ENCODE measurements around the gene NDRG3. TPM values are rescaled to one million over a fixed set of nuclear protein-coding genes. Genes with fewer than 3 reads are reported as not detected.

Gene NDRG3
- total RNA-seq, 2 experiments from 2014 or later = 14.4 to 22.1 TPM

DNA sequence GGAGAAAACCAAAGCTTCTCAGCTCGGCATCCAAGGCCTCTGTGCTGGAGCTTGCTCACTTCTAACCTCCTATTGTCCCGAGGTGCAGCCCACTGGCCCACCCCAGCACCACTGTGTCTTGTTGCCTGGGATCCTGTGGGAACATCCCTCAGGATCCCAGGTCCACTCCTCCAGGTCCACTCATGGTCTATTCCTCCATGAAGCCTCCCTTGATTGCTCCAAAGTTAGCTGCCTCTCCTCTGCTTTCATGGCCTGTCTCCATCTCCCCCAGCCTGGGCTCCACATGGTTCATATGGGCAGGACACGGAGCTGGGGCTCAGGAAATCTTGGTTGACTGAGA, 113.8 kb downstream of the NDRG3 start:
- Histone ChIP-seq H3K4me2 (ENCODE audit: low read length) (no peak overlapping the region), H3K36me3 (ENCODE audit: insufficient read depth, low read length) (no peaks in the 10 kb centered on the region), H3K9me3 (ENCODE audit: low read length) (no peaks in the 10 kb centered on the region), H3K4me1 (ENCODE audit: insufficient read depth, low read length, poor library complexity, severe bottlenecking) (peaks cover 15% of the 10 kb centered on the region), H3K79me2 (ENCODE audit: insufficient read depth, low read depth, low read length) (no peaks in the 10 kb centered on the region), H3K4me3 (ENCODE audit: low read depth, low read length, poor library complexity, severe bottlenecking) (no peak overlapping the region), H2AFZ (ENCODE audit: low read length) (no peak overlapping the region), H3K27ac (ENCODE audit: low read depth, low read length, poor library complexity, severe bottlenecking) (no peak overlapping the region), H3K9me2 (ENCODE audit: insufficient read depth, low read length) (no peaks in the 10 kb centered on the region), H4K20me1 (ENCODE audit: insufficient read depth, low read length) (no peaks in the 10 kb centered on the region)
- no peak for DNase-seq (ENCODE audit: low spot score)
- no peak for TF ChIP-seq EZH2phosphoT487 (IDR thresholded peaks at IDR 0.05; ENCODE audit: borderline replicate concordance, low read depth, low read length)
- TF ChIP-seq, protein P1, sequence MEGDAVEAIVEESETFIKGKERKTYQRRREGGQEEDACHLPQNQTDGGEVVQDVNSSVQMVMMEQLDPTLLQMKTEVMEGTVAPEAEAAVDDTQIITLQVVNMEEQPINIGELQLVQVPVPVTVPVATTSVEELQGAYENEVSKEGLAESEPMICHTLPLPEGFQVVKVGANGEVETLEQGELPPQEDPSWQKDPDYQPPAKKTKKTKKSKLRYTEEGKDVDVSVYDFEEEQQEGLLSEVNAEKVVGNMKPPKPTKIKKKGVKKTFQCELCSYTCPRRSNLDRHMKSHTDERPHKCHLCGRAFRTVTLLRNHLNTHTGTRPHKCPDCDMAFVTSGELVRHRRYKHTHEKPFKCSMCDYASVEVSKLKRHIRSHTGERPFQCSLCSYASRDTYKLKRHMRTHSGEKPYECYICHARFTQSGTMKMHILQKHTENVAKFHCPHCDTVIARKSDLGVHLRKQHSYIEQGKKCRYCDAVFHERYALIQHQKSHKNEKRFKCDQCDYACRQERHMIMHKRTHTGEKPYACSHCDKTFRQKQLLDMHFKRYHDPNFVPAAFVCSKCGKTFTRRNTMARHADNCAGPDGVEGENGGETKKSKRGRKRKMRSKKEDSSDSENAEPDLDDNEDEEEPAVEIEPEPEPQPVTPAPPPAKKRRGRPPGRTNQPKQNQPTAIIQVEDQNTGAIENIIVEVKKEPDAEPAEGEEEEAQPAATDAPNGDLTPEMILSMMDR (conservative IDR thresholded peaks at IDR 0.05; ENCODE audit: low read length) = no peak
- intact Hi-C loops (cut with micrococcal nuclease; ENCODE audit: unreplicated experiment) = no loop called here
- BruUV-seq (replicated peaks) = no TSS peak
- ChIA-PET CTCF (ENCODE audit: unreplicated experiment) (no interaction called here), POLR2A (interaction anchor here (0.7 kb wide), 1 partner anchor 54 kb away, joined by 3 read pairs; no protein-coding TSS in a partner anchor)

DNA sequence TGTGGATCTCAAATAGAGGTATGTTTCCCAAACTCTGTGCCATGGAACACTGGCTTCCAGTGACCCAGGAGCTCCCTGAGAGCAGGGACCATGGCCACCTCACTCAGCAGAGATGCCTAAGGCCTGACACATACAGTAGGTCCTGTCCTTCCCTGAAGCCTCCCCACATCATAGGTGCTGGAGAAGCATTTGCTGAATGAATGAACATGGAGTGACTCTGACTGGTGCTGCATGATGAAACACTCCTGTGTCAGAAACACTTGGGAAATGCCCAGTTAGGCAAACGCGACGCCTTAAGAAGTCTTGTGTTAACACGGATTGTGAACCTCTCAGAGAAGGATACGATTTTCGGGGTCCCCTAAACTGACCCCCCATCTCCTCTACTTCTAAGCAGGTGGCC, 114.2 kb downstream of the NDRG3 start:
- H3K4me1 ChIP-seq (ENCODE audit: insufficient read depth, low read length, poor library complexity, severe bottlenecking) = peaks cover 15% of the 10 kb centered on the region
- H3K4me2 ChIP-seq (ENCODE audit: low read length) = no peak overlapping the region
- ChIA-PET POLR2A (interaction anchor here (0.7 kb wide), 1 partner anchor 54 kb away, joined by 3 read pairs; no protein-coding TSS in a partner anchor), CTCF (ENCODE audit: unreplicated experiment) (no interaction called here)
- no peaks in the 10 kb centered on the region for H3K36me3 ChIP-seq (ENCODE audit: insufficient read depth, low read length)
- H3K9me2 ChIP-seq (ENCODE audit: insufficient read depth, low read length) = no peaks in the 10 kb centered on the region
- H3K27ac ChIP-seq (ENCODE audit: low read depth, low read length, poor library complexity, severe bottlenecking) = no peak overlapping the region
- intact Hi-C loops (cut with micrococcal nuclease; ENCODE audit: unreplicated experiment) = no loop called here
- TF ChIP-seq, protein P1 (conservative IDR thresholded peaks at IDR 0.05; ENCODE audit: low read length) = no peak
- TF ChIP-seq EZH2phosphoT487 (IDR thresholded peaks at IDR 0.05; ENCODE audit: borderline replicate concordance, low read depth, low read length) = no peak
- no peak overlapping the region for H3K4me3 ChIP-seq (ENCODE audit: low read depth, low read length, poor library complexity, severe bottlenecking)
- DNase-seq (ENCODE audit: low spot score) = no peak
- no peaks in the 10 kb centered on the region for H3K9me3 ChIP-seq (ENCODE audit: low read length)
- H3K79me2 ChIP-seq (ENCODE audit: insufficient read depth, low read depth, low read length) = no peaks in the 10 kb centered on the region
- H2AFZ ChIP-seq (ENCODE audit: low read length) = no peak overlapping the region
- BruUV-seq (replicated peaks) = no TSS peak
- H4K20me1 ChIP-seq (ENCODE audit: insufficient read depth, low read length) = no peaks in the 10 kb centered on the region

DNA sequence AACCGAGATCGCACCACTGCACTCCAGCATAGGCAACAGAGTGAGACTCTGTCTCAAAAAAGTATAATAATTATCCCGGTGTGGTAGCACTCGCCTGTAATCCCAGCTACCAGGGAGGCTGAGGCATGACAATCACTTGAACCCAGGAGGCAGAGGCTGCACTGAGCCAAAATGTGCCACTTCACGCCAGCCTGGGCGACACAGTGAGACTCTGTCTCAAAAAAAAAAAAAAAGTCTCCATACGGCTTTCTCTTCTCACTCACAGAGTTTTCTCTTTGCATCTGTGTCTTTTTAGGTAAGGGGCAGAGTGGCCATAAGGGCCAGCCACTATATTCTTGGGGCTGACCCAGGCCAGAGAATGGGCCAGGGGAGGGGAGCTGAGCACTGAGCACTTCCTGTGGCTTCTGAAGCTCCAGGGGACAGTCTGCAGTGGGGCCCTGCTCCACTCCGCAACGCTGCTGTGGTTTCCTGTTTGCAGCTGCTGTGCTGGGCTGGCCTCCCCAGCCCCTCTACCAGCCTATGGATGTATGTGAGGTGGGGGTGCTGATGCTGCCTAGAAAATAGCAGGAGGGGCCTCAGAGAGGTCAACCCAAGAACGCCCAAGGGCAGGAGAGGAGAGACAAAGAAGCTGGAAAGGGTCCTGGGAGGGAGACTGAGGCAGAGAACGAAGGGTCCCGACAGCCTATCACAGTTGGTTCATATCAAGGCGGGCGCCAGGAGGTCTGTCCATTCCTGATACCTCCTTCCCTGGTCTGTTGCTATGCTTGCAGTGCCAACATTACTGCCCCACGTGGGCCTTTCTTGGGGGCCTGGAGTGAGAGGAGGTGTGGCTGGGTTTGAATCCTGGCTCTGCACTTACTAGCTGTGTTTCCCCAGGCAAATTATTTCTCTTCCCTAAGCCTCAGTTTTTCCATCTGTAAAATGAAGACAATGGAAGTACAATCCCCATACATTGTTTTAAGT, 115.9 kb downstream of the NDRG3 start:
- no TSS peak for BruUV-seq (replicated peaks)
- Histone ChIP-seq H3K4me1 (ENCODE audit: insufficient read depth, low read length, poor library complexity, severe bottlenecking) (peaks cover 15% of the 10 kb centered on the region), H3K4me3 (ENCODE audit: low read depth, low read length, poor library complexity, severe bottlenecking) (peak overlapping the region; percentile 30), H3K9me2 (ENCODE audit: insufficient read depth, low read length) (no peaks in the 10 kb centered on the region), H3K36me3 (ENCODE audit: insufficient read depth, low read length) (no peaks in the 10 kb centered on the region), H3K4me2 (ENCODE audit: low read length) (peak overlapping the region; percentile 62), H3K79me2 (ENCODE audit: insufficient read depth, low read depth, low read length) (no peaks in the 10 kb centered on the region), H3K9me3 (ENCODE audit: low read length) (no peaks in the 10 kb centered on the region), H3K27ac (ENCODE audit: low read depth, low read length, poor library complexity, severe bottlenecking) (peak overlapping the region; percentile 26), H4K20me1 (ENCODE audit: insufficient read depth, low read length) (no peaks in the 10 kb centered on the region), H2AFZ (ENCODE audit: low read length) (peak overlapping the region; percentile 83)
- peak; percentile 78 for DNase-seq (ENCODE audit: low spot score)
- ChIA-PET POLR2A (interaction anchor here (0.6 to 1.2 kb wide), 5 partner anchors 13 to 340 kb away, joined by 3 read pairs; no protein-coding TSS in a partner anchor), CTCF (ENCODE audit: unreplicated experiment) (interaction anchor here (0.6 to 1.0 kb wide), 2 partner anchors 9 to 25 kb away, joined by 3 to 4 read pairs; no protein-coding TSS in a partner anchor)
- no peak for TF ChIP-seq EZH2phosphoT487 (IDR thresholded peaks at IDR 0.05; ENCODE audit: borderline replicate concordance, low read depth, low read length)
- TF ChIP-seq, protein P1 (conservative IDR thresholded peaks at IDR 0.05; ENCODE audit: low read length) = no peak
- intact Hi-C loops (cut with micrococcal nuclease; ENCODE audit: unreplicated experiment) = no loop called here
